Measurements from ENCODE around the gene KCND3. TPM values are rescaled to one million over a fixed set of nuclear protein-coding genes. Genes with fewer than 3 reads are reported as not detected.
A peak's percentile ranks its signal among the peaks of the same experiment; 100 is the strongest.

The KCND3 gene
- total and polyA plus RNA-seq, 2 of the 4 experiments (the other 2 are of a cell fraction) = under 0.01 to 0.03 TPM

DNA sequence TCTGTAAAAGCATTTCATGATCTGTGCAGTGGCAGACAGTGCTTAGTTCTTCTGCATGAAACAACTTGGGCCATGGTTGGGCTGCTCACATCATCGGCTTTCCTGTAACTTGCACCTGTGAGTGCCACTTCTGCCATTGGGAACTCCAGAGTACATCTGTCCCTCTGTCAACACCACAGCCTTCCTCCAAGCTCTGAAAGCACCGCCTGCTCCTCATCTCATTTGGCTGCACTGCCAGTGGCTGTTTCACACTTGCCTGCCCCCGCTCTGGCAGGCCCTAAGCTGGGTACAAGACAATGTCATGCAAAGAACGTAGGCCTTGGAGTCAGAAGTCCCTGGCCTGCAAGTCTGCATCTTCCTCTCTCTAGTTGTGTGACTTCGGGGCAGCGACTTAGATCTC lies 187.4 kb downstream of the KCND3 start:
- Histone ChIP-seq H3K4ac (ENCODE audit: low read depth, low read length) (no peak overlapping the region), H3K9me1 (ENCODE audit: insufficient read depth, low read length) (no peaks in the 10 kb centered on the region), H3K9me3 (ENCODE audit: control insufficient read depth, insufficient read depth, low read length) (no peaks in the 10 kb centered on the region), H2BK20ac (ENCODE audit: low read depth, low read length) (no peak overlapping the region), H3K18ac (ENCODE audit: low read depth, low read length) (no peak overlapping the region), H3K79me1 (ENCODE audit: low read depth in 1 of 2, low read length in 2 of 2) (no peaks in the 10 kb centered on the region), H3K4me1 (ENCODE audit: control insufficient read depth, insufficient read depth, low read length) (no peaks in the 10 kb centered on the region), H2BK5ac (ENCODE audit: low read depth, low read length, poor library complexity, severe bottlenecking) (no peak overlapping the region), H3K14ac (replicated peaks; ENCODE audit: low read depth, low read length) (no peak overlapping the region), H3K4me2 (ENCODE audit: low read depth, low read length) (no peak overlapping the region), H4K91ac (ENCODE audit: insufficient read depth, low read depth, low read length) (no peak overlapping the region), H3K9ac (ENCODE audit: low read depth, low read length) (no peak overlapping the region), H3K56ac (ENCODE audit: extremely low read depth, insufficient read depth, low read length) (no peak overlapping the region), H3K23ac (ENCODE audit: low read depth, low read length) (no peak overlapping the region), H2BK120ac (ENCODE audit: low read depth, low read length) (no peak overlapping the region), H3K36me3 (ENCODE audit: control insufficient read depth, insufficient read depth, low read length) (no peaks in the 10 kb centered on the region), H3K4me3 (ENCODE audit: insufficient read depth, low read depth, low read length) (no peak overlapping the region), H2BK15ac (ENCODE audit: low read depth, low read length) (no peak overlapping the region), H2AFZ (replicated peaks; ENCODE audit: low read length, poor library complexity) (peak overlapping the region; percentile 14), H4K5ac (ENCODE audit: low read depth, low read length) (no peak overlapping the region), H4K20me1 (ENCODE audit: insufficient read depth, low read length) (no peaks in the 10 kb centered on the region), H3K27ac (ENCODE audit: insufficient read depth, low read length) (no peak overlapping the region), H4K8ac (ENCODE audit: low read depth in 2 of 2, low read length in 2 of 2) (no peak overlapping the region), H2AK5ac (ENCODE audit: low read depth, low read length) (no peak overlapping the region), H2AK9ac (replicated peaks; ENCODE audit: low read depth, low read length, poor library complexity) (no peak overlapping the region), H3K27me3 (ENCODE audit: control insufficient read depth, insufficient read depth, low read length) (peaks cover 29% of the 10 kb centered on the region)
- dilution Hi-C loops (cut with HindIII; ENCODE audit: low sequenced_read_pairs, unreplicated experiment) (no loop called here), intact Hi-C loops (cut with micrococcal nuclease) (no loop called here), in situ Hi-C loops (cut with MboI; ENCODE audit: low sequenced_read_pairs) (no loop called here)
- no TSS peak for BruUV-seq (replicated peaks)
- TF ChIP-seq RCOR1 (IDR thresholded peaks at IDR 0.05; ENCODE audit: insufficient replicate concordance, low read length) (no peak), FOS (IDR thresholded peaks at IDR 0.05; ENCODE audit: low read depth, low read length) (no peak), MAFK (IDR thresholded peaks at IDR 0.05; ENCODE audit: low read depth, low read length) (no peak), SMC3 (IDR thresholded peaks at IDR 0.05; ENCODE audit: low read depth, low read length) (no peak), RFX5 (IDR thresholded peaks at IDR 0.05; ENCODE audit: low read depth, low read length) (no peak), MXI1 (IDR thresholded peaks at IDR 0.05; ENCODE audit: borderline replicate concordance, low read depth, low read length) (no peak), ELK1 (IDR thresholded peaks at IDR 0.05; ENCODE audit: borderline replicate concordance, low read depth, low read length) (no peak), CHD1 (IDR thresholded peaks at IDR 0.05; ENCODE audit: low read depth, low read length) (no peak), CTCF (conservative IDR thresholded peaks at IDR 0.05; ENCODE audit: low read depth, low read length) (no peak), USF2 (IDR thresholded peaks at IDR 0.05; ENCODE audit: low read depth, low read length) (no peak), RAD21 (IDR thresholded peaks at IDR 0.05; ENCODE audit: low read length) (no peak), MAZ (IDR thresholded peaks at IDR 0.05; ENCODE audit: borderline replicate concordance, low read depth, low read length) (no peak)
- 50% methylated on average over 1 of the region's 6 CpGs; no CpG with 5 or more reads in 1 of the 2 experiments for WGBS, 2 experiments (ENCODE audit: extremely low coverage in 2 of 2, insufficient read length in 1 of 2)
- CTCF ChIA-PET = no interaction called here
- POLR2A ChIA-PET (ENCODE audit: unreplicated experiment) = interaction anchor here (0.6 kb wide), 2 partner anchors 12 to 557 kb away, joined by 3 read pairs; no protein-coding TSS in a partner anchor
- ATAC-seq (ENCODE audit: low read depth) (no peak), DNase-seq (no peak)

Data from IMR-90 (cell line).